Caco-2 (cell line): ENCODE results near the gene CXCL8. TPM values are rescaled to one million over a fixed set of nuclear protein-coding genes. Genes with fewer than 3 reads are reported as not detected.

ENCODE experiments used
- BruUV-seq: library from RNA; stranded (reverse); fragments of 400-500 nt; replicated peaks from 2 replicates; lab custom pipeline; 2021; lab: Mats Ljungman, UMichigan
- CTCF ChIA-PET: fragments of 300-600 bp; sonication (Branson Sonifier 250); formaldehyde crosslinking; loops from one replicate; lab custom pipeline; 2022; ENCODE audit warnings: antibody characterized with exemption; lab: Charles Lee
- POLR2A ChIA-PET: fragments of 300-600 bp; sonication (Branson Sonifier 250); formaldehyde crosslinking; loops from one replicate; lab custom pipeline; 2022; ENCODE audit warnings: antibody characterized with exemption; lab: Charles Lee
- DNase-seq, 2 experiments: peaks; one replicate each; pipeline versions ENCODE4 v3.0.0 to v3.0.0-alpha.2; 2020 to 2022
- H3K27me3 ChIP-seq: replicated peaks from 2 replicates; pipeline ENCODE4 v1.6.0; 2011; ENCODE audit warnings: low read length; ENCODE audit not compliant: control insufficient read depth, insufficient read depth
- H3K36me3 ChIP-seq: 2 replicates; pipeline ENCODE4 v1.5.1; 2011; ENCODE audit warnings: low read length; ENCODE audit not compliant: control insufficient read depth, insufficient read depth
- H3K4me1 ChIP-seq: fragments of 250-450 bp; sonication (Bioruptor Pico); 2 replicates; pipeline ENCODE4 v1.5.1; 2020; ENCODE audit warnings: mild to moderate bottlenecking
- H3K4me3 ChIP-seq: 2 replicates; pipeline ENCODE4 v1.5.1; 2011; ENCODE audit warnings: low read depth, mild to moderate bottlenecking, control low read depth, low read length
- H3K9me3 ChIP-seq: fragments of 250-450 bp; sonication (Bioruptor Pico); 2 replicates; pipeline ENCODE4 v1.5.1; 2020; ENCODE audit warnings: mild to moderate bottlenecking, moderate library complexity
- H3K27ac Mint-ChIP-seq: one replicate; pipeline ENCODE4 v1.8.0; 2022; ENCODE audit warnings: mixed read lengths; ENCODE audit not compliant: unreplicated experiment
- H3K27me3 Mint-ChIP-seq: one replicate; pipeline ENCODE4 v1.8.0; 2022; ENCODE audit warnings: mixed read lengths; ENCODE audit not compliant: insufficient read depth, unreplicated experiment
- H3K36me3 Mint-ChIP-seq: one replicate; pipeline ENCODE4 v1.8.0; 2022; ENCODE audit warnings: mild to moderate bottlenecking, mixed read lengths; ENCODE audit not compliant: insufficient read depth, unreplicated experiment
- H3K4me1 Mint-ChIP-seq: one replicate; pipeline ENCODE4 v1.8.0; 2022; ENCODE audit warnings: low read depth, mixed read lengths; ENCODE audit not compliant: unreplicated experiment
- H3K4me3 Mint-ChIP-seq: one replicate; pipeline ENCODE4 v1.8.0; 2022; ENCODE audit warnings: mild to moderate bottlenecking, moderate library complexity, mixed read lengths; ENCODE audit not compliant: unreplicated experiment
- H3K9me3 Mint-ChIP-seq: one replicate; pipeline ENCODE4 v1.8.0; 2022; ENCODE audit warnings: mixed read lengths; ENCODE audit not compliant: unreplicated experiment
- CTCF ChIP-seq, 2 experiments: fragments of 200-600 bp in 1 of 2; IDR thresholded peaks; 1 replicate in 1 of 2; 2 replicates in 1 of 2; pipeline versions ENCODE4 v1.5.1 to v1.8.0; 2011 to 2022; ENCODE audit warnings: antibody characterized with exemption in 1 of 2, control low read depth in 1 of 2, inconsistent platforms in 1 of 2, low read depth in 1 of 2, low read length in 1 of 2, mild to moderate bottlenecking in 1 of 2, moderate library complexity in 1 of 2; ENCODE audit not compliant: insufficient read depth in 1 of 2, severe bottlenecking in 1 of 2, unreplicated experiment in 1 of 2
- intact Hi-C: fragments of 100-400 bp; cut with micrococcal nuclease; formaldehyde crosslinking; loops from one replicate; pipeline ENCODE4 v1.10.0; 2022; ENCODE audit not compliant: unreplicated experiment
- total RNA-seq: library from RNA; stranded (reverse); gene quantifications from 2 replicates; pipeline ENCODE4 v1.2.3, GENCODE V29; 2022

The CXCL8 gene
- total RNA-seq, 1 experiment from 2014 or later, result 0.18 TPM

GRCh38 chr4:73725510-73725909 lies 14.9 kb upstream of the CXCL8 start:
- Mint-ChIP-seq H3K27me3 (peaks cover 5% of the 10 kb centered on the region), H3K27ac (no peak overlapping the region), H3K36me3 (no peaks in the 10 kb centered on the region), H3K9me3 (no peaks in the 10 kb centered on the region), H3K4me1 (no peaks in the 10 kb centered on the region), H3K4me3 (no peak overlapping the region)
- no peak for TF ChIP-seq CTCF (IDR thresholded peaks at IDR 0.05; ENCODE audit: insufficient read depth in 1 of 2, low read depth in 1 of 2, low read length in 1 of 2, severe bottlenecking in 1 of 2, unreplicated experiment in 1 of 2)
- H3K36me3 ChIP-seq, result no peaks in the 10 kb centered on the region
- CTCF ChIA-PET, result no interaction called here
- H3K9me3 ChIP-seq, result no peaks in the 10 kb centered on the region
- H3K4me1 ChIP-seq, result no peaks in the 10 kb centered on the region; the same call in 1 of the 2 replicates
- H3K4me3 ChIP-seq, result no peak overlapping the region
- no peaks in the 10 kb centered on the region for H3K27me3 ChIP-seq
- POLR2A ChIA-PET, result no interaction called here
- DNase-seq, result no peak
- intact Hi-C loops, result no loop called here
- BruUV-seq, result no TSS peak

- Mint-ChIP-seq H3K27ac (no peak overlapping the region), H3K4me3 (no peak overlapping the region), H3K36me3 (no peaks in the 10 kb centered on the region), H3K4me1 (no peaks in the 10 kb centered on the region), H3K9me3 (no peaks in the 10 kb centered on the region), H3K27me3 (peaks cover 2% of the 10 kb centered on the region)
- H3K4me3 ChIP-seq, result no peak overlapping the region
- POLR2A ChIA-PET, result no interaction called here
- TF ChIP-seq CTCF (IDR thresholded peaks at IDR 0.05; ENCODE audit: insufficient read depth in 1 of 2, low read depth in 1 of 2, low read length in 1 of 2, severe bottlenecking in 1 of 2, unreplicated experiment in 1 of 2), result no peak
- H3K4me1 ChIP-seq, result no peaks in the 10 kb centered on the region; the same call in 1 of the 2 replicates
- no peaks in the 10 kb centered on the region for H3K27me3 ChIP-seq
- intact Hi-C loops, result no loop called here
- no TSS peak for BruUV-seq
- no peaks in the 10 kb centered on the region for H3K36me3 ChIP-seq
- CTCF ChIA-PET, result no interaction called here
- DNase-seq, result peak in 1 of 2 experiments; percentile 9
- no peaks in the 10 kb centered on the region for H3K9me3 ChIP-seq
These were observed 14.4 kb upstream of the CXCL8 start for GRCh38 chr4:73725985-73726384.

GRCh38 chr4:73727685-73728084 lies 12.7 kb upstream of the CXCL8 start:
- intact Hi-C loops, result no loop called here
- Mint-ChIP-seq H3K9me3 (no peaks in the 10 kb centered on the region), H3K4me3 (no peak overlapping the region), H3K4me1 (no peaks in the 10 kb centered on the region), H3K27ac (no peak overlapping the region), H3K27me3 (no peaks in the 10 kb centered on the region), H3K36me3 (no peaks in the 10 kb centered on the region)
- CTCF ChIA-PET, result no interaction called here
- no TSS peak for BruUV-seq
- H3K4me1 ChIP-seq, result no peaks in the 10 kb centered on the region; the same call in 1 of the 2 replicates
- DNase-seq, result no peak
- no peaks in the 10 kb centered on the region for H3K9me3 ChIP-seq
- no peaks in the 10 kb centered on the region for H3K36me3 ChIP-seq
- TF ChIP-seq CTCF (IDR thresholded peaks at IDR 0.05; ENCODE audit: insufficient read depth in 1 of 2, low read depth in 1 of 2, low read length in 1 of 2, severe bottlenecking in 1 of 2, unreplicated experiment in 1 of 2), result no peak
- no peak overlapping the region for H3K4me3 ChIP-seq
- H3K27me3 ChIP-seq, result no peaks in the 10 kb centered on the region
- POLR2A ChIA-PET, result no interaction called here
